ENCODE data around the gene TUSC2.

GRCh38 chr3:50365080-50365841 is 37.2 kb upstream of the TUSC2 start:
- TF ChIP-seq CTCF (IDR thresholded peaks at IDR 0.05) (no peak), POLR2AphosphoS5 (IDR thresholded peaks at IDR 0.05; ENCODE audit: low read depth, low read length) (no peak), REST (IDR thresholded peaks at IDR 0.05; ENCODE audit: insufficient read depth in 1 of 2, low read depth in 2 of 2, low read length in 1 of 2) (no peak), TCF7L2 (IDR thresholded peaks at IDR 0.05; ENCODE audit: low read depth, low read length) (no peak)

Measured in Panc1 (cell line).